HepG2 (cell line): ENCODE measurements around the gene FMNL2. TPM values are rescaled to one million over a fixed set of nuclear protein-coding genes. Genes with fewer than 3 reads are reported as not detected.

ENCODE experiments used
- ATRX ChIP-seq: sonication (generic); formaldehyde crosslinking; IDR thresholded peaks from 2 replicates; pipeline ENCODE4 v1.4.0; 2020; ENCODE audit warnings: missing genetic modification reagents, borderline replicate concordance
- FIP1L1 ChIP-seq: fragments of 200-400 bp; formaldehyde crosslinking; IDR thresholded peaks from 2 replicates; pipeline ENCODE4 v1.6.1; 2018; ENCODE audit warnings: low read depth, mild to moderate bottlenecking, low read length, moderate library complexity, borderline replicate concordance; ENCODE audit not compliant: insufficient read depth
- HOXA7 ChIP-seq: sonication (generic); formaldehyde crosslinking; IDR thresholded peaks from 2 replicates; pipeline ENCODE4 v1.8.1; 2022; ENCODE audit warnings: mild to moderate bottlenecking, missing genetic modification reagents, moderate library complexity
- HOXD1 ChIP-seq: sonication (generic); formaldehyde crosslinking; IDR thresholded peaks from 2 replicates; pipeline ENCODE4 v1.5.0; 2020; ENCODE audit warnings: missing genetic modification reagents
- MYC ChIP-seq: sonication (generic); formaldehyde crosslinking; IDR thresholded peaks from 2 replicates; pipeline ENCODE4 v1.9.0; 2021; ENCODE audit warnings: missing genetic modification reagents, borderline replicate concordance
- ONECUT2 ChIP-seq: sonication (generic); formaldehyde crosslinking; IDR thresholded peaks from 2 replicates; pipeline ENCODE4 v1.4.0; 2020; ENCODE audit warnings: missing genetic modification reagents
- POLR2A ChIP-seq, 2 experiments: IDR thresholded peaks; 2 replicates each; pipeline ENCODE4 v1.6.1; 2011; ENCODE audit warnings: low read depth in 2 of 2, low read length in 2 of 2, mild to moderate bottlenecking in 1 of 2, moderate library complexity in 1 of 2; ENCODE audit not compliant: insufficient read depth in 1 of 2
- SMAD3 ChIP-seq: sonication (generic); formaldehyde crosslinking; IDR thresholded peaks from 2 replicates; pipeline ENCODE4 v1.4.0; 2020; ENCODE audit warnings: missing genetic modification reagents
- U2AF1 ChIP-seq: fragments of 200-400 bp; formaldehyde crosslinking; optimal IDR thresholded peaks from 2 replicates; pipeline ENCODE3; 2017; ENCODE audit warnings: mild to moderate bottlenecking, low read depth, low read length
- ZBTB40 ChIP-seq, 2 experiments: fragments of 450-650 bp in 1 of 2; sonication (generic) in 1 of 2; formaldehyde crosslinking in 1 of 2; IDR thresholded peaks; 2 replicates each; pipeline versions ENCODE4 v1.6.1 to v1.8.0; 2016 to 2022; ENCODE audit warnings: antibody characterized with exemption in 1 of 2, mild to moderate bottlenecking in 1 of 2, missing genetic modification reagents in 1 of 2
- ZNF232 ChIP-seq: sonication (generic); formaldehyde crosslinking; IDR thresholded peaks from 2 replicates; pipeline ENCODE4 v1.4.0; 2020; ENCODE audit warnings: missing genetic modification reagents, borderline replicate concordance
- ZNF564 ChIP-seq: sonication (generic); formaldehyde crosslinking; IDR thresholded peaks from 2 replicates; pipeline ENCODE4 v1.8.1; 2023; ENCODE audit warnings: mild to moderate bottlenecking, missing genetic modification reagents
- ZNF576 ChIP-seq: sonication (generic); formaldehyde crosslinking; IDR thresholded peaks from 2 replicates; pipeline ENCODE4 v1.4.0; 2020; ENCODE audit warnings: mild to moderate bottlenecking, missing genetic modification reagents
- ZNF615 ChIP-seq: sonication (generic); formaldehyde crosslinking; IDR thresholded peaks from 2 replicates; pipeline ENCODE4 v1.5.0; 2020; ENCODE audit warnings: mild to moderate bottlenecking, missing genetic modification reagents, borderline replicate concordance
- polyA plus RNA-seq, 8 experiments: library from polyadenylated mRNA; depleted of rRNA in 3 of 8; stranded (reverse) in 7 of 8; unstranded in 1 of 8; fragments of >200 nt; fragmentation: Illumina TruSeq in 4 of 8; extraction: Trizol in 4 of 8; gene quantifications; 2 replicates each; pipeline versions ENCODE4 v1.2.1 to v1.2.3, GENCODE V29; 2011 to 2016; ENCODE audit warnings: low read depth in 4 of 8, missing spikeins in 1 of 8, mixed read lengths in 1 of 8; ENCODE audit not compliant: insufficient read depth in 1 of 8
- total RNA-seq, 5 experiments: library from RNA; depleted of rRNA; stranded (reverse); fragments of >200 nt; fragmentation: Illumina TruSeq; extraction: Trizol; gene quantifications; 2 replicates each; pipeline ENCODE4 v1.2.3, GENCODE V29; 2016; ENCODE audit warnings: low read depth in 1 of 5
- TF ChIP-seq, protein P1 (sequence below): sonication (generic); formaldehyde crosslinking; IDR thresholded peaks from 2 replicates; pipeline ENCODE4 v1.8.0; 2022; ENCODE audit warnings: missing genetic modification reagents, mild to moderate bottlenecking, borderline replicate concordance
- TF ChIP-seq, protein P2 (sequence below): sonication (generic); formaldehyde crosslinking; IDR thresholded peaks from 2 replicates; pipeline ENCODE4 v1.4.0; 2020; ENCODE audit warnings: missing genetic modification reagents, borderline replicate concordance

The FMNL2 gene
- total and polyA plus RNA-seq, 2 of the 13 experiments (the other 11 are each of a cell fraction or from before 2014, with no cell fraction given), result 66.5 to 67.7 TPM

- TF ChIP-seq, protein P1, sequence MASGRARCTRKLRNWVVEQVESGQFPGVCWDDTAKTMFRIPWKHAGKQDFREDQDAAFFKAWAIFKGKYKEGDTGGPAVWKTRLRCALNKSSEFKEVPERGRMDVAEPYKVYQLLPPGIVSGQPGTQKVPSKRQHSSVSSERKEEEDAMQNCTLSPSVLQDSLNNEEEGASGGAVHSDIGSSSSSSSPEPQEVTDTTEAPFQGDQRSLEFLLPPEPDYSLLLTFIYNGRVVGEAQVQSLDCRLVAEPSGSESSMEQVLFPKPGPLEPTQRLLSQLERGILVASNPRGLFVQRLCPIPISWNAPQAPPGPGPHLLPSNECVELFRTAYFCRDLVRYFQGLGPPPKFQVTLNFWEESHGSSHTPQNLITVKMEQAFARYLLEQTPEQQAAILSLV, result peak; percentile 87; the same call in 1 of the 2 replicates
- TF ChIP-seq SMAD3 (CRISPR knock-in tag), result peak; percentile 97
- TF ChIP-seq ZNF615 (CRISPR knock-in tag), result no peak
- 0 out of 2 replicates have a peak, but pooled peaks have one; percentile 53 for TF ChIP-seq HOXD1
- TF ChIP-seq, protein P2, sequence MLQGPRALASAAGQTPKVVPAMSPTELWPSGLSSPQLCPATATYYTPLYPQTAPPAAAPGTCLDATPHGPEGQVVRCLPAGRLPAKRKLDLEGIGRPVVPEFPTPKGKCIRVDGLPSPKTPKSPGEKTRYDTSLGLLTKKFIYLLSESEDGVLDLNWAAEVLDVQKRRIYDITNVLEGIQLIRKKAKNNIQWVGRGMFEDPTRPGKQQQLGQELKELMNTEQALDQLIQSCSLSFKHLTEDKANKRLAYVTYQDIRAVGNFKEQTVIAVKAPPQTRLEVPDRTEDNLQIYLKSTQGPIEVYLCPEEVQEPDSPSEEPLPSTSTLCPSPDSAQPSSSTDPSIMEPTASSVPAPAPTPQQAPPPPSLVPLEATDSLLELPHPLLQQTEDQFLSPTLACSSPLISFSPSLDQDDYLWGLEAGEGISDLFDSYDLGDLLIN (CRISPR knock-in tag), result no peak
- TF ChIP-seq HOXA7 (CRISPR knock-in tag), result no peak
- peak; percentile 96 for TF ChIP-seq ZNF232 (CRISPR knock-in tag)
- TF ChIP-seq U2AF1, result no peak
- no peak for TF ChIP-seq ZNF576 (CRISPR knock-in tag)
- peak in 1 of 2 experiments; percentile 48; a peak in 1 of 4 replicates for TF ChIP-seq POLR2A (IDR thresholded peaks at IDR 0.05; ENCODE audit: insufficient read depth in 1 of 2, low read depth in 2 of 2, low read length in 2 of 2)
- TF ChIP-seq ONECUT2 (CRISPR knock-in tag), result peak; percentile 67; the same call in 1 of the 2 replicates
- TF ChIP-seq FIP1L1, result no peak
- TF ChIP-seq MYC (CRISPR knock-in tag), result peak; percentile 79
- peak; percentile 47; the same call in 1 of the 2 replicates for TF ChIP-seq ZNF564 (CRISPR knock-in tag)
- no peak for TF ChIP-seq ATRX (CRISPR knock-in tag)
- no peak for TF ChIP-seq ZBTB40 (IDR thresholded peaks at IDR 0.05)
- peak; percentile 60; the same call in 1 of the 2 replicates for TF ChIP-seq ZBTB40 (CRISPR knock-in tag; IDR thresholded peaks at IDR 0.05)
Observed at GRCh38 chr2:152410165-152410597, 75.2 kb downstream of the FMNL2 start (continued).
